ENCODE measurements around the gene ARHGAP22.
"Not testable (repeated sequence)": the region's sequence is repeated elsewhere in the genome, so short reads cannot be mapped to it uniquely, and the experiment has no call there.

The ARHGAP22 gene

DNA sequence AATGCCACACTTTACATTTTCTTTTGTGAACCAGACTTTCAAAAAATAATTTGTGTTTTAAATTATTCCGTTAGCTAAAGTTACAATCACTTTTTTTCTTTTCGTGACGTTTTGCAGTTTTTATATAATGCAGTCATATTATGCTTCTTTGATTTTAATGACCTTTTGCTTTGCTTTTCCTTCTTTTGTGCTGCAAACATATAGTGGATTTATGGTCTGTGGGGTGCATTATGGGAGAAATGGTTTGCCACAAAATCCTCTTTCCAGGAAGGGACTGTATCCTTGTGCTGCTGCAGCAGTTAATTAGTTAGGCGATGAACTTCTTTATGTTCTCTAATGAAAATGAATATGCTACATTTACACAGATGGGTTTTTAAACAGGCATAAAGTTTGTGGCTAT is 181.0 kb downstream of the ARHGAP22 start:
- TF ChIP-seq, protein P1, sequence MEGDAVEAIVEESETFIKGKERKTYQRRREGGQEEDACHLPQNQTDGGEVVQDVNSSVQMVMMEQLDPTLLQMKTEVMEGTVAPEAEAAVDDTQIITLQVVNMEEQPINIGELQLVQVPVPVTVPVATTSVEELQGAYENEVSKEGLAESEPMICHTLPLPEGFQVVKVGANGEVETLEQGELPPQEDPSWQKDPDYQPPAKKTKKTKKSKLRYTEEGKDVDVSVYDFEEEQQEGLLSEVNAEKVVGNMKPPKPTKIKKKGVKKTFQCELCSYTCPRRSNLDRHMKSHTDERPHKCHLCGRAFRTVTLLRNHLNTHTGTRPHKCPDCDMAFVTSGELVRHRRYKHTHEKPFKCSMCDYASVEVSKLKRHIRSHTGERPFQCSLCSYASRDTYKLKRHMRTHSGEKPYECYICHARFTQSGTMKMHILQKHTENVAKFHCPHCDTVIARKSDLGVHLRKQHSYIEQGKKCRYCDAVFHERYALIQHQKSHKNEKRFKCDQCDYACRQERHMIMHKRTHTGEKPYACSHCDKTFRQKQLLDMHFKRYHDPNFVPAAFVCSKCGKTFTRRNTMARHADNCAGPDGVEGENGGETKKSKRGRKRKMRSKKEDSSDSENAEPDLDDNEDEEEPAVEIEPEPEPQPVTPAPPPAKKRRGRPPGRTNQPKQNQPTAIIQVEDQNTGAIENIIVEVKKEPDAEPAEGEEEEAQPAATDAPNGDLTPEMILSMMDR (IDR thresholded peaks at IDR 0.05; ENCODE audit: insufficient read depth, missing control alignments), result no peak
- DNase-seq (ENCODE audit: insufficient read length, low spot score), result no peak
- FAIRE-seq, result no peak

DNA sequence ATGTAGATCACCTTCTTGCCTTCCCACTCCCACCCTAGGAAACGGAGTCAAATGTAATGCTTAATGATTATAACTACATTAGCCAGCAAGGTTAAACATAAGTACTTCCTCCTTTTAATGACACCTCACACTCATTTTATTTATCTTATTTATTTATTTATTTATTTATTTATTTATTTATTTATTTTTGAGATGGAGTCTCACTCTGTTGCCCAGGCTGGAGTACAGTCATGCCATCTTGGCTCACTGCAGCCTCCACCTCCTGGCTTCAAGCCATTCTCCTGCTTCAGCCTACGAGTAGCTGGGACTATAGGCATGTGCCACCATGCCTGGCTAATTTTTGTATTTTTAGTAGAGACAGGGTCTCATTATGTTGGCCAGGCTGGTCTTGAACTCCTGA is 183.0 kb downstream of the ARHGAP22 start:
- not testable (repeated sequence) for FAIRE-seq; DNase-seq (ENCODE audit: insufficient read length, low spot score)

DNA sequence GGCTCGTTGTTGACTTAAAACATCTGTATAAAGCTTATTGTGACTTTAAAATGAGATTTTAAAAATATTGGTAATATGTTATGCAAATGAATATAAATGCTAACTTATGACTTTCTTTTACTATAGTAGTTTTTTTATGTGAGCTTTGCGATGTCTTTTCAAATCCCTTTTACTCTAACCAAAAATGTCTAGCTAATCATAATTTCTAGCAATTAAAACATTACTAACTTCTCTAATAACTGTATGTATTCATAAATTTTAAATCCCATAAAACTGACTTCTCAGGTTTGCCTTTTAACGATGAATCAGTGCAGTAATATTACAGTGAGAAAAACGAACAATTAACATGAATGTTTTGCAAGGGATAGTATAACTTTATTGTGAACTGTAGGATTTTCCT is 185.2 kb downstream of the ARHGAP22 start:
- DNase-seq (ENCODE audit: insufficient read length, low spot score), result no peak
- no peak for FAIRE-seq
- TF ChIP-seq, protein P1 (IDR thresholded peaks at IDR 0.05; ENCODE audit: insufficient read depth, missing control alignments), result no peak

DNA sequence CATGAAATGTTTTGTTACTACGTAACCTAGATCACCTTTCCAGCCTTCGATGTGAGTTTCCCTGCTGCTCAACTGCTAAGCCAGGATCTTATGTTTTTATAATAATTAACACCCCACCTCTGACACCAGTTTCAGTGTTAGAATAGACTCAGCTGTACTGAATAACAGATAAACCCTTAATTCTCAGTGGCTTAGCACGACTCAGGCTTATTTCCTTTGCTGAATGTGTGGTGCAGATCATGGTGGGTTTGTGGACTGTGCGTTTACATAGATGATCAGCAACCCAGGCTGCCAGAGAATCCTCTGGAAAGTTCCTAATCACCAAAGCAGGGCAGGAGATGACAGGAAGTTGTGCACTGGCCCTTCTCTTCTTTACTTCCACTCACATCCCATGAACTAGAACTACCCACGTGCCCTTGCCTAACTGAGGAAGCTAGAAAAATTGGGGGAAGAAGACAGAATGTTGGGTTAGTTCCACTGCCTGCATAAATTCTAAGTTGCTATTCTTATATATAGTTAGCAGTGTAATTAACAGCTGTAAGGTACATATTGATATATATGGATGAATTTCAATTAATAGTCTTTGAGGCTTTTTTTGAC is 186.6 kb downstream of the ARHGAP22 start:
- TF ChIP-seq, protein P1 (IDR thresholded peaks at IDR 0.05; ENCODE audit: insufficient read depth, missing control alignments), result no peak
- DNase-seq (ENCODE audit: insufficient read length, low spot score) (no peak), FAIRE-seq (peak; percentile 93)

DNA sequence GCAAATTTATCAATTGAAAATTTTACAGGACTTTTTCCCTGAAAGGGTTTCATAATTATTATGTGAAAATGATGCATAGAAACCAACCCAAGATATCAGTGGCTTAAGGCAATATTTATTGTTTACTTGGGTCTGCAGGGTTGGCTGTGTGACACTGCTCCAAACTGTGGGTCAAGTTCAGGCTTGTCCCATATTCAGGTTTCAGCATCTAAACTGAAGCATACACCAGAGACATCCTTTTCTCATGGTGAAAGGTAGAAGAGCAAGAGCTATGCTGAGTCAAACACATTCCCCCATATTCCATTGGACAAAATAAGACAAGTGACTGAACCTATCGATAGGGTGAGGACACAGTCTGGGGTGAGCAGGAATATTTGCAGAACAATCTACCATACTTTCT is 187.5 kb downstream of the ARHGAP22 start:
- TF ChIP-seq, protein P1 (IDR thresholded peaks at IDR 0.05; ENCODE audit: insufficient read depth, missing control alignments), result no peak
- DNase-seq (ENCODE audit: insufficient read length, low spot score) (no peak), FAIRE-seq (no peak)

DNA sequence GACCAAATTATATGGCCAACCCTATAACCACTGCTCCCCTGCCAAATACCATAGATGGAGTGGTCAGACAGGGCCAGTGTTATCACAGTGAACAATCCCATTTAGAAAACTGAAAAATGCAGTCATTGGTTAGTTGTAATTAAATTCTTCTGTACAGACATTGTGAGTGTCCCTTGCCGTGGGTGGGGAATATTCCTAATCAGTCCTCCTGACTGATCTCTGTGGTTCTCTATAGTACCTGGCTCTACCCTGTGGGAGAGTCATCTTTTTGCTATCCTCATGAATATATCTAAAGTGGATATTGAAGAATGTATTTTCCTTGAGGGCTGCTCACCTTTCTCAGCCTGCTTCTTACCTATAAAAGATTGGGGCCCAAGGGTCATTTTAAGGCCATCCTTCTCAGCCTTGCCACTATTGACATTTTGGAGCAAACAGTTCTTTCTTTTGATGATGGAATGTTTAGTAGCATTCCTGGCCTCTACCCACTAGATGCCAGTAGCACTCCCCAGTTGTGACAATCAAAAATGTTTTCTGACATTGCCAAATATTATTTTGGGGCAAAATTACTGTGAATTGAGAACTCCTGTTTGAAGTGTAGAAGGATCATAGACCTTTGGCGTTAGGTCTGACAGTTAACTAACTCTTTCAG is 188.2 kb downstream of the ARHGAP22 start:
- TF ChIP-seq, protein P1 (IDR thresholded peaks at IDR 0.05; ENCODE audit: insufficient read depth, missing control alignments), result peak; percentile 12
- DNase-seq (ENCODE audit: insufficient read length, low spot score) (no peak), FAIRE-seq (no peak)

DNA sequence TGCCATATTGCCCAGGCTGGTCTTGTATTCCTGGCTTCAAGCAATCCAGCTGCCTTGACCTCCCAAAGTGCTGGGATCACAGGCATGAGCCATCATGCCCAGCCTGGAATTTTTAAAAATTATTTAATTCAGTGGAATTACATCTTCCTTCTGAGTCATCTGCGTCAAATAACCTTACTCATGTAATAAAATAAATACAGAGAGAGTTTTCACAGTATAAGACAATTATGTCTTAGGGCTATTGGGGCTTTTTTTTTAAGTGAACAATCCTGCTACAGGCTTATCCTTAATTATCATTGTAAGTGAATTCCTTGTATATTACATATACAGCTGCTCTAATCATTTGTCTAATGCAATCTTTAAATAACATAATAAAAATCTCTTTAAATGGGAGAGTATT is 190.1 kb downstream of the ARHGAP22 start:
- FAIRE-seq (no peak), DNase-seq (ENCODE audit: insufficient read length, low spot score) (no peak)
- TF ChIP-seq, protein P1 (IDR thresholded peaks at IDR 0.05; ENCODE audit: insufficient read depth, missing control alignments), result no peak

Measured in D721Med (cell line).